Measurements from ENCODE around the gene FRMD4A. TPM values are rescaled to one million over a fixed set of nuclear protein-coding genes. Genes with fewer than 3 reads are reported as not detected.

FRMD4A gene
- total and polyA plus RNA-seq, 2 of the 4 experiments (the other 2 are of a cell fraction), result 30.3 to 68.8 TPM

GRCh38 chr10:13717936-13718772 is 612.6 kb downstream of the FRMD4A start (continued):
- TF ChIP-seq ELK1 (IDR thresholded peaks at IDR 0.05; ENCODE audit: borderline replicate concordance, low read depth, low read length), result no peak
- peak; percentile 87 for TF ChIP-seq BHLHE40 (IDR thresholded peaks at IDR 0.05; ENCODE audit: low read depth, low read length)
- no peak for TF ChIP-seq FOS (IDR thresholded peaks at IDR 0.05; ENCODE audit: low read depth, low read length)
- 0 out of 2 replicates have a peak, but pooled peaks have one; percentile 40 for TF ChIP-seq CHD1 (IDR thresholded peaks at IDR 0.05; ENCODE audit: low read depth, low read length)

All from IMR-90 (cell line).